Effector memory CD4-positive, alpha-beta T cell (primary cell): Measurements from ENCODE around the gene SOD3.

ENCODE experiments used
- DNase-seq, 3 donors: peaks; one replicate each; pipeline ENCODE4 v3.0.0-alpha.2; 2020
- H3K27ac ChIP-seq: 2 replicates; pipeline ENCODE4 v1.7.0; 2013; ENCODE audit warnings: mild to moderate bottlenecking, low read length, moderate library complexity; ENCODE audit not compliant: insufficient read depth, poor library complexity, severe bottlenecking
- H3K27me3 ChIP-seq: replicated peaks from 2 replicates; pipeline ENCODE4 v1.7.0; 2013; ENCODE audit warnings: mild to moderate bottlenecking, low read length; ENCODE audit not compliant: insufficient read depth, control insufficient read depth, poor library complexity, severe bottlenecking
- H3K36me3 ChIP-seq: 2 replicates; pipeline ENCODE4 v1.7.0; 2013; ENCODE audit warnings: mild to moderate bottlenecking, low read length, moderate library complexity; ENCODE audit not compliant: control insufficient read depth, insufficient read depth
- H3K4me1 ChIP-seq: 2 replicates; pipeline ENCODE4 v1.7.0; 2013; ENCODE audit warnings: low read length, mild to moderate bottlenecking; ENCODE audit not compliant: control insufficient read depth, insufficient read depth, poor library complexity, severe bottlenecking
- H3K4me3 ChIP-seq: 2 replicates; pipeline ENCODE4 v1.7.0; 2013; ENCODE audit warnings: low read length, low read depth, mild to moderate bottlenecking; ENCODE audit not compliant: insufficient read depth, poor library complexity, severe bottlenecking
- H3K9me3 ChIP-seq: 2 replicates; pipeline ENCODE4 v1.7.0; 2013; ENCODE audit warnings: mild to moderate bottlenecking, low read length, moderate library complexity; ENCODE audit not compliant: control insufficient read depth

Gene SOD3

DNA sequence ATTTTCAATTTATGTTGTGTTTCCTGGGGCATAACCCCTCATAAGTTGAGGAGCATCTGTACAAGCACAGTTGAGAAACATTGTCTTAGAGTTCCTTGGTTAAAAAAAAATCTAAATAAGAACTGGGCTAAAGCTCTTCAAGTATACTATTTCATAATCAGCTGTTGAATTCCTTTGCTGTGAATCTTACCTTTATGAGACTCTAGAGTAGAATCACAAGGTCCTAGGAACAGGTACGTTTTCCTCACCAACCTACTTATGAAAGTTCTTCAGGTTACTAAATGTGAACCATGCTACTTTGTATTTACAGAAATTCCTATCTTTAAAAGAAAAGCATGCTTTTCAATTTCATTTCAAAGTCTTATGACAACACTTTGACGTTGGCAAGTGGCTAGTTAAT is 20.9 kb upstream of the SOD3 start:
- no peak for DNase-seq
- no peaks in the 10 kb centered on the region for H3K4me1 ChIP-seq

DNA sequence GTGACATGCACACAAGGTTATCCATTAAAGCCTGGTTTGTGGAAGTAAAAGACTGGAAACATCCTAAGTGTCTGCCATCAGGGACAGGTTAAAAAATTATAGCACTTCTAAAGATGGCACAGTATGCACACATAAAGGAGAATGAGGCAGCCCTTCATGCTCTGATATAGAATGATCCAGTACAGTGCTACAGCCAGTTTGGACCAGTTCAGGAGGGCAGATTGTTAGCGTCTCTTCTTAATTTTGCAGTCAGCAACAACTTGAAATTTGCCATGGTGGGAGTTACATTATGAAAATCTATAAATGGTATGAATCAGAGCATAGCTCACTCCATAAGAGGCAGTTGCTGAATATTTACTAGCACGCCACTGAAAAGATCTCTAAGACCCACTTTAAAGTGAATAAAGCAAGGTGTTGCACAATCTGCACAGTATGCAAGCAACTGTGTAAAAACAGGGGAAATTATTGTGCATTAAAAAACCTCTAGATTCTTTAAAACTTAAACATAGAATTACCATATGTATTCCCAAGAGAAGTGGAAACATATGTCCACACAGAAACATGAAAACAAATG is 20.3 kb upstream of the SOD3 start:
- no peak for DNase-seq
- Histone ChIP-seq H3K27ac (no peak overlapping the region), H3K4me3 (no peak overlapping the region), H3K4me1 (no peaks in the 10 kb centered on the region), H3K9me3 (no peaks in the 10 kb centered on the region), H3K27me3 (no peaks in the 10 kb centered on the region), H3K36me3 (no peaks in the 10 kb centered on the region)

More for the DNA sequence above, 20.9 kb upstream of the SOD3 start:
- no peak overlapping the region for H3K27ac ChIP-seq
- no peaks in the 10 kb centered on the region for H3K36me3 ChIP-seq
- H3K9me3 ChIP-seq = no peaks in the 10 kb centered on the region
- H3K4me3 ChIP-seq = no peak overlapping the region
- H3K27me3 ChIP-seq = no peaks in the 10 kb centered on the region

DNA sequence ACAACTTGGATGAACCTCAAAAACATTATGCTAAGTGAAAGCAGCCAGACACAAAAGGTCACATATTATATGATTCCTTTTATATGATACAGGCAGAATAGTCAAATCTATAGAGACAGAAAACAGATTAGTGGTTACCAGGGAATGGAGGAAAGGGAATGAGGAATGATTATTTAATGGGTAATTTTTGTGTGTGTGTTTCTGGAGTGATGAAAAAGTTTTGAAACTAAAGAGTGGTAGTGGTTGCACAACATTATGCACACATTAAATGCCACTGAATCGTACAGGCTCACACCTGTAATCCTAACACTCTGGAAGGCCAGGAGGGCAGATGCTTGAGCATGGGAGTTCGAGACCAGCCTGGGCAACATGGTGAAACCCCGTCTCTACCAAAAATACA is 19.6 kb upstream of the SOD3 start:
- Histone ChIP-seq H3K4me1 (no peaks in the 10 kb centered on the region), H3K27me3 (no peaks in the 10 kb centered on the region), H3K4me3 (no peak overlapping the region), H3K27ac (no peak overlapping the region), H3K36me3 (no peaks in the 10 kb centered on the region), H3K9me3 (no peaks in the 10 kb centered on the region)
- no peak for DNase-seq

DNA sequence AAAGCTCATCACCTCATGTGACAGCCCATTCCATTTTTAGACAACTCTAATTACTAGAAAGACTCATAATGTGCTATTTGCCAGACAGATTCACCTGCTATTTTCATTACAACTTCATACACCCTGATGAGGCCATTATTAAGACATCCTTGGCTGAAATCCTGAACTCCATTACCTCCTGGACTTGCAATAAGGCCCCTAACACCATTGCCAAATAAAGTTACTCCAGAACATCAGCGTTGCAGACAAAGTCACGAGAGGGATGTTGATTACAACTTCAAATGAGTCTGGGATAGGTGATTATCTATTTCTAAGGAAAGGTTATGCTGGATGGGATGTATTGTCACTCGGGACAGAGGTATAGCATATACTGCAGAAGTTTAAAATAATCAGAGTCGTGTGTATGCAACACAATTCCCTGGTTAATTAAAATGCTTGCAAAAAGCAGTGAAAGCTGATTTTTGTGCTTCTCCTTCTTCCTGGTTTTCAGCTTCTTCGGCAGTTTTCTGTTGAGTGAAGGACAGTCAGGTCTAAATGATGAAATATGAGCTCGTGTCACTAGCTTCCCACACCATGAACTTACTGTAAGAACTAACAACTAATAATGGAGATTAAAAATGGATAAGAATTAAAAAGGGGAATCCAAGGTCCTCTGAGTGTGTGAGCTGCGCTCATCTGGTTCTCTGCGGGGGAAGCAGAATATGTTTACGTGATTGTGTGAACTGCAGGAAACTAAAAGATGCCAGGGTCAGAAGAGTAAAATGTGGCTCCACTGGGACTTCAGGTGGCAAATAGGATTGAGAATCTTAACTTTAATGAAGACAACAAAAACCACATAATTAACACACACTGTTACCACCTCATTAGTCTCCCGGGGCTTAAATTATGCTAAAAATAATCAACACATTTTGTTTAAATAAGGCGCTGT is 17.6 kb upstream of the SOD3 start:
- H3K36me3 ChIP-seq = no peaks in the 10 kb centered on the region
- no peak overlapping the region for H3K4me3 ChIP-seq
- DNase-seq = no peak
- no peaks in the 10 kb centered on the region for H3K9me3 ChIP-seq
- no peaks in the 10 kb centered on the region for H3K4me1 ChIP-seq
- no peaks in the 10 kb centered on the region for H3K27me3 ChIP-seq
- H3K27ac ChIP-seq = no peak overlapping the region

DNA sequence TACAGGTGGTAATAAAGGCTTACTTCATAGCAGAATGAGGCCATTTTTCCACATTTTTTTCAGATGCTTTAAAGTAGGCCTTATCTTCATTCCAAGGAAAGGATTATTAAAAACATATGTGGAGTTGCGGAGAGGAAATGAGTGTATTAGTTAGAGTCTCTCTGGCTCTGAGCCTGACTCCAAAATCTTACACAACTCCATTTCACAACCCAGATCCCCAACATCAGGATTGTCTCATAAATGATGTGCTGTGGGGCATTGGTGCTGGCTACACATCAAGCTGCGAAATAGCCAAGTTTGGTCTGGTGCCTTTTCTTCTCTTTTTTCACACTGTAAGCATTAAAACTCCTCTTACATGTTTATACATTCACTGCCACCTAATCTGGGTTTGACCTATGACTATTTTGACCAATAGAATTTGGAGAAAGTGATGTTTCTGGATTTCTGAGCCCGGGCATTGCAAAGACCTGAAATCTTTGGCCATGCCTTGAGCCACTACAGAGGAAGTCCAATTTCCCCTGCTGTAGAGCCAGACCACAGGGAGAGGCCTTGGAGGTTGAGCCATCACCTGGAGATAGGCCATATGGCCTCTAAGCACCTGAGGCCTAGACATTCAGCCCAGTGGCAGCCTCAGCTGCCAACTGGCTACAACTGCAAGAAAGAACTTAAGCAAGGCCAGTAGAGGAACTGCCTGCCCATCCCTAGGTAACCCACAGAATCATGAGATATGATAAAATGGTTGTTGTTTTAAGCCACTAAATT is 16.7 kb upstream of the SOD3 start:
- Histone ChIP-seq H3K9me3 (no peaks in the 10 kb centered on the region), H3K36me3 (no peaks in the 10 kb centered on the region), H3K4me3 (no peak overlapping the region), H3K27ac (no peak overlapping the region), H3K4me1 (no peaks in the 10 kb centered on the region), H3K27me3 (no peaks in the 10 kb centered on the region)
- no peak for DNase-seq

DNA sequence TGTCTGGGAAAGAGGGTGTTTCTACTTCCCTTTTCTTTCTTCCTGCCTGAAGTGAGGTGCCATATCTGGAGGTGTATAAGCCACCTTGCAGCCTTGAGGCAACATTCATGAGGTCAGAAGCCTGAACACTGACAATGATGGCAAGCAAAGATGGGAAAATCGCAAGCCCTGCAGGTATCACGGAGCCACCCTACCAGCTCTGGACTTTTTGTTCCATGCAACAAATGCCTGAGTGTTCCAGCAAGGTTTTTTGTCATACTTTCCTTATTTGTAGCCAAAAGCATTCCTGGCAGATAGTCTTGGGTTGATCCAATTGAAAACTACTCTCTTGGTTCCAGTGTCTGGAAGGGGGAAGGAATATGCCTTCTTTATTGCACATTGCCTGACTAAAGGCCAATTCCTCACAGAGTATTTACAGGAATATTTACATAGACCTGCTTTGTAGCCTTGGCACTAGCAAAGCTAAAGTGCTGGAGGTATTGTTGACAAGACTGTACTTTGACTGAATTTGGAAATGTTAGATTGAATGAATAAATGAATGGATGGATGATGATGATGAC is 14.4 kb upstream of the SOD3 start:
- H3K4me3 ChIP-seq = no peak overlapping the region
- DNase-seq = no peak
- H3K27me3 ChIP-seq = no peaks in the 10 kb centered on the region
- H3K9me3 ChIP-seq = no peaks in the 10 kb centered on the region
- H3K36me3 ChIP-seq = no peaks in the 10 kb centered on the region
- no peaks in the 10 kb centered on the region for H3K4me1 ChIP-seq
- no peak overlapping the region for H3K27ac ChIP-seq

DNA sequence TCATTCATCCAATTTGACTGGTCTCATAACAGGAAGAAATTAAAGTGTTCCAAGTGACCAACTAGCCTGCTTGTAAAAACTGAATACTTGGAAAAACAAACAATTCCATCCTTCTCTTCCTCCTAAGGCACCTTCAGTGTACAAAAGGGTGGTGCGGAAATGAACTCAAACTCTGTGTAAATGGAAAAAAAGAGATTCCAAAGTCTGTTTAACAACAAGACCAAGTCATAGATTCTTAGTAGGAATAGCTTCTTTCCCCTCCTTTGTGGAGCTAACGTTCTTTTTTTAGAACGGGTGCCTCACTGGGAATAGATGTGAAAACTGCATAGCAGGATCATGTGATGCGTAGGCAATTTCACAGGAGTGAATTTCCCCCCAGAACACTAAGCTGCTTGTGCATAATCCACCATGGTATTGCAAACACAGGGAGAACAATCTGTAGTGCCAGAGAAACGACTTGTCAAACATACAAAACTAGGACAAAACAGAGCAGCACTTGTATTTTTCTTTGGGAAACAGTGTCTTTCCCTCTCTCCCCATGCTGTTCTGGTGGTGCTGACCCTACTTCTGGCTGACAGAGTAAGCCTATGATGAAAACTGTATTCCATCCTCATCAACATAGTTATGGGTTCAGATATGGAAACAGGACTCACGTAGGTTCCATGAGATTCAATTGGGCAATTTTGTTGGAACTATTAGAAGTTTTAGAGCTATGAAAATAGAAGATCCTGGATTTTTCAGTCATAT is 13.2 kb upstream of the SOD3 start:
- Histone ChIP-seq H3K9me3 (no peaks in the 10 kb centered on the region), H3K27me3 (no peaks in the 10 kb centered on the region), H3K4me1 (no peaks in the 10 kb centered on the region), H3K4me3 (no peak overlapping the region), H3K36me3 (no peaks in the 10 kb centered on the region), H3K27ac (no peak overlapping the region)
- DNase-seq = no peak

DNA sequence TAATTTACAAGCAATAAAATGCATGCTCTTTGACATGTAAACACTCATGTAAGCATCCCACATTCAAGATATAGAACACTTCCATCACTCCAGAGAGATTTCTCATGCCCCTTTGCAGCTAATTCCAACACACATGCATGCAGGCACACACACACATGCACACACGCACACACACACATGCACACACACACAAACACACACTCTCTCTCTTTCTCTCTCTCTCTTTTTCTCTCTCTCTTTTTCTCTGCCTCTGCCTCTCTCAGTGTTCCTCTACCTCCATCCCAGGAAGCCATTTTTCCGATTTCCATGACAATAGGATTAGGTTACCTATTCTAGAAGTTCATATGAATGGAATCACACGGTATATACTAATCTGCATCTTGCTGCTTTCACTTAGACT is 11.9 kb upstream of the SOD3 start:
- DNase-seq = no peak
- no peaks in the 10 kb centered on the region for H3K36me3 ChIP-seq
- no peak overlapping the region for H3K4me3 ChIP-seq
- H3K4me1 ChIP-seq = no peaks in the 10 kb centered on the region
- H3K27me3 ChIP-seq = no peaks in the 10 kb centered on the region
- H3K9me3 ChIP-seq = no peaks in the 10 kb centered on the region
- H3K27ac ChIP-seq = no peak overlapping the region

DNA sequence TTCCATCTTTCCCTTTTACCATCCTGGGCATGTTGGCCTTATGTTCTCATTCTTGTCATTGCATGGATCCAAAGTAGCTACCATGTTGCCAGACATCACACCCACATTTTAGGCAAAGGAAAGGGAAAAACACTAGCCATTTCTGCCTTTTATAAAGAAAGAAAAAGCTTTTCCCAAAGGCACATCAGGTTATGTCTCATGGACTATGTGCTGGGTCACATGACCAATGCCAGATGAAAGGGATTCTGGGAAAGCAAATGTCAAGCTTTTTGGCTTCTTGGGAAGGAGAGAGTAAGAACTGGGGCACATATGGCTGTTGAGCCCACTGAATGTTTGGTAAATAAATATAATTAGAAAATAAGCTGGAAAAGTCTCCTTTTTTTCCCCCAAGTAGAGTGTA is 4.3 kb upstream of the SOD3 start:
- Histone ChIP-seq H3K36me3 (no peaks in the 10 kb centered on the region), H3K4me3 (no peak overlapping the region), H3K27me3 (no peaks in the 10 kb centered on the region), H3K9me3 (no peaks in the 10 kb centered on the region), H3K4me1 (no peaks in the 10 kb centered on the region), H3K27ac (no peak overlapping the region)
- no peak for DNase-seq
